ENCODE results near the gene HECA.

The HECA gene

GRCh38 chr6:139134817-139135577, at the start of gene HECA:
Gene HECA (plus strand): TSS chr6:139135080. CDS start chr6:139135397, 317 bp downstream.
- Histone ChIP-seq H3K36me3 (ENCODE audit: insufficient read depth, low read length) (no peaks in the 10 kb centered on the region), H3K27me3 (ENCODE audit: insufficient read depth, low read length) (no peaks in the 10 kb centered on the region), H3K79me2 (ENCODE audit: control insufficient read depth, insufficient read depth, low read length, unreplicated experiment) (peaks cover 35% of the 10 kb centered on the region), H3K27ac (ENCODE audit: low read depth, low read length) (peak within 1 kb of the TSS; percentile 52), H3K4me3 (ENCODE audit: low read depth, low read length) (peak within 1 kb of the TSS; percentile 97), H2AFZ (ENCODE audit: low read length, unreplicated experiment) (peak within 1 kb of the TSS; percentile 74), H3K4me1 (ENCODE audit: control insufficient read depth, insufficient read depth, low read length, unreplicated experiment) (peaks cover 12% of the 10 kb centered on the region)

- H2AFZ ChIP-seq (ENCODE audit: low read length, unreplicated experiment) = no peak overlapping the region
- H3K36me3 ChIP-seq (ENCODE audit: insufficient read depth, low read length) = no peaks in the 10 kb centered on the region
- H3K79me2 ChIP-seq (ENCODE audit: control insufficient read depth, insufficient read depth, low read length, unreplicated experiment) = no peaks in the 10 kb centered on the region
- no peaks in the 10 kb centered on the region for H3K4me1 ChIP-seq (ENCODE audit: control insufficient read depth, insufficient read depth, low read length, unreplicated experiment)
- no peak overlapping the region for H3K27ac ChIP-seq (ENCODE audit: low read depth, low read length)
- H3K27me3 ChIP-seq (ENCODE audit: insufficient read depth, low read length) = peaks cover 8% of the 10 kb centered on the region; the same call in 1 of the 2 replicates
- no peak overlapping the region for H3K4me3 ChIP-seq (ENCODE audit: low read depth, low read length)
Measured at GRCh38 chr6:139091826-139092225, 43.1 kb upstream of the HECA start.

GRCh38 chr6:139099984-139100383, 34.9 kb upstream of the HECA start:
- Histone ChIP-seq H2AFZ (ENCODE audit: low read length, unreplicated experiment) (no peak overlapping the region), H3K27ac (ENCODE audit: low read depth, low read length) (no peak overlapping the region), H3K27me3 (ENCODE audit: insufficient read depth, low read length) (no peaks in the 10 kb centered on the region), H3K79me2 (ENCODE audit: control insufficient read depth, insufficient read depth, low read length, unreplicated experiment) (no peaks in the 10 kb centered on the region), H3K36me3 (ENCODE audit: insufficient read depth, low read length) (no peaks in the 10 kb centered on the region), H3K4me3 (ENCODE audit: low read depth, low read length) (no peak overlapping the region), H3K4me1 (ENCODE audit: control insufficient read depth, insufficient read depth, low read length, unreplicated experiment) (no peaks in the 10 kb centered on the region)

GRCh38 chr6:139107051-139107450, 27.8 kb upstream of the HECA start:
- no peaks in the 10 kb centered on the region for H3K4me1 ChIP-seq (ENCODE audit: control insufficient read depth, insufficient read depth, low read length, unreplicated experiment)
- no peak overlapping the region for H3K4me3 ChIP-seq (ENCODE audit: low read depth, low read length)
- H3K36me3 ChIP-seq (ENCODE audit: insufficient read depth, low read length) = no peaks in the 10 kb centered on the region
- no peaks in the 10 kb centered on the region for H3K27me3 ChIP-seq (ENCODE audit: insufficient read depth, low read length)
- H3K27ac ChIP-seq (ENCODE audit: low read depth, low read length) = no peak overlapping the region
- H2AFZ ChIP-seq (ENCODE audit: low read length, unreplicated experiment) = no peak overlapping the region
- H3K79me2 ChIP-seq (ENCODE audit: control insufficient read depth, insufficient read depth, low read length, unreplicated experiment) = no peaks in the 10 kb centered on the region

GRCh38 chr6:139108378-139108777, 26.5 kb upstream of the HECA start:
- H3K27me3 ChIP-seq (ENCODE audit: insufficient read depth, low read length) = no peaks in the 10 kb centered on the region
- H3K4me1 ChIP-seq (ENCODE audit: control insufficient read depth, insufficient read depth, low read length, unreplicated experiment) = no peaks in the 10 kb centered on the region
- no peaks in the 10 kb centered on the region for H3K36me3 ChIP-seq (ENCODE audit: insufficient read depth, low read length)
- no peak overlapping the region for H3K27ac ChIP-seq (ENCODE audit: low read depth, low read length)
- H2AFZ ChIP-seq (ENCODE audit: low read length, unreplicated experiment) = no peak overlapping the region
- H3K4me3 ChIP-seq (ENCODE audit: low read depth, low read length) = no peak overlapping the region
- no peaks in the 10 kb centered on the region for H3K79me2 ChIP-seq (ENCODE audit: control insufficient read depth, insufficient read depth, low read length, unreplicated experiment)

- H2AFZ ChIP-seq (ENCODE audit: low read length, unreplicated experiment) = no peak overlapping the region
- no peaks in the 10 kb centered on the region for H3K79me2 ChIP-seq (ENCODE audit: control insufficient read depth, insufficient read depth, low read length, unreplicated experiment)
- H3K27me3 ChIP-seq (ENCODE audit: insufficient read depth, low read length) = peaks cover 3% of the 10 kb centered on the region; the same call in 1 of the 2 replicates
- no peaks in the 10 kb centered on the region for H3K36me3 ChIP-seq (ENCODE audit: insufficient read depth, low read length)
- H3K27ac ChIP-seq (ENCODE audit: low read depth, low read length) = no peak overlapping the region
- H3K4me3 ChIP-seq (ENCODE audit: low read depth, low read length) = no peak overlapping the region
- no peaks in the 10 kb centered on the region for H3K4me1 ChIP-seq (ENCODE audit: control insufficient read depth, insufficient read depth, low read length, unreplicated experiment)
Measured at GRCh38 chr6:139109558-139109957, 25.3 kb upstream of the HECA start.

- no peaks in the 10 kb centered on the region for H3K4me1 ChIP-seq (ENCODE audit: control insufficient read depth, insufficient read depth, low read length, unreplicated experiment)
- H3K4me3 ChIP-seq (ENCODE audit: low read depth, low read length) = no peak overlapping the region
- H3K27ac ChIP-seq (ENCODE audit: low read depth, low read length) = no peak overlapping the region
Measured at GRCh38 chr6:139112146-139112545, 22.7 kb upstream of the HECA start.

GRCh38 chr6:139112561-139112960, 22.3 kb upstream of the HECA start:
- Histone ChIP-seq H3K27me3 (ENCODE audit: insufficient read depth, low read length) (peaks cover 27% of the 10 kb centered on the region), H2AFZ (ENCODE audit: low read length, unreplicated experiment) (no peak overlapping the region), H3K27ac (ENCODE audit: low read depth, low read length) (no peak overlapping the region), H3K36me3 (ENCODE audit: insufficient read depth, low read length) (no peaks in the 10 kb centered on the region), H3K79me2 (ENCODE audit: control insufficient read depth, insufficient read depth, low read length, unreplicated experiment) (no peaks in the 10 kb centered on the region), H3K4me1 (ENCODE audit: control insufficient read depth, insufficient read depth, low read length, unreplicated experiment) (no peaks in the 10 kb centered on the region), H3K4me3 (ENCODE audit: low read depth, low read length) (no peak overlapping the region)

More at GRCh38 chr6:139112146-139112545, 22.7 kb upstream of the HECA start:
- H3K36me3 ChIP-seq (ENCODE audit: insufficient read depth, low read length) = no peaks in the 10 kb centered on the region
- no peak overlapping the region for H2AFZ ChIP-seq (ENCODE audit: low read length, unreplicated experiment)
- H3K27me3 ChIP-seq (ENCODE audit: insufficient read depth, low read length) = peaks cover 24% of the 10 kb centered on the region
- H3K79me2 ChIP-seq (ENCODE audit: control insufficient read depth, insufficient read depth, low read length, unreplicated experiment) = no peaks in the 10 kb centered on the region

GRCh38 chr6:139114746-139115145, 20.1 kb upstream of the HECA start:
- H3K36me3 ChIP-seq (ENCODE audit: insufficient read depth, low read length) = no peaks in the 10 kb centered on the region
- no peaks in the 10 kb centered on the region for H3K4me1 ChIP-seq (ENCODE audit: control insufficient read depth, insufficient read depth, low read length, unreplicated experiment)
- H3K27ac ChIP-seq (ENCODE audit: low read depth, low read length) = no peak overlapping the region
- H2AFZ ChIP-seq (ENCODE audit: low read length, unreplicated experiment) = no peak overlapping the region
- H3K27me3 ChIP-seq (ENCODE audit: insufficient read depth, low read length) = peaks cover 27% of the 10 kb centered on the region
- H3K79me2 ChIP-seq (ENCODE audit: control insufficient read depth, insufficient read depth, low read length, unreplicated experiment) = no peaks in the 10 kb centered on the region
- H3K4me3 ChIP-seq (ENCODE audit: low read depth, low read length) = no peak overlapping the region

- Histone ChIP-seq H3K27ac (ENCODE audit: low read depth, low read length) (no peak overlapping the region), H3K27me3 (ENCODE audit: insufficient read depth, low read length) (peaks cover 27% of the 10 kb centered on the region), H3K36me3 (ENCODE audit: insufficient read depth, low read length) (no peaks in the 10 kb centered on the region), H3K4me3 (ENCODE audit: low read depth, low read length) (no peak overlapping the region), H3K79me2 (ENCODE audit: control insufficient read depth, insufficient read depth, low read length, unreplicated experiment) (no peaks in the 10 kb centered on the region), H3K4me1 (ENCODE audit: control insufficient read depth, insufficient read depth, low read length, unreplicated experiment) (no peaks in the 10 kb centered on the region), H2AFZ (ENCODE audit: low read length, unreplicated experiment) (no peak overlapping the region)
Measured at GRCh38 chr6:139115989-139116758, 18.7 kb upstream of the HECA start.

- Histone ChIP-seq H3K4me1 (ENCODE audit: control insufficient read depth, insufficient read depth, low read length, unreplicated experiment) (no peaks in the 10 kb centered on the region), H3K36me3 (ENCODE audit: insufficient read depth, low read length) (no peaks in the 10 kb centered on the region), H3K4me3 (ENCODE audit: low read depth, low read length) (no peak overlapping the region), H2AFZ (ENCODE audit: low read length, unreplicated experiment) (no peak overlapping the region), H3K79me2 (ENCODE audit: control insufficient read depth, insufficient read depth, low read length, unreplicated experiment) (no peaks in the 10 kb centered on the region), H3K27ac (ENCODE audit: low read depth, low read length) (no peak overlapping the region), H3K27me3 (ENCODE audit: insufficient read depth, low read length) (peaks cover 27% of the 10 kb centered on the region)
Measured at GRCh38 chr6:139117734-139118133, 17.1 kb upstream of the HECA start.
